H1 (cell line): ENCODE data around the gene TSHZ2.

Experiments used
- ATF3 ChIP-seq: IDR thresholded peaks from 2 replicates; pipeline ENCODE4 v1.6.1; 2011; ENCODE audit warnings: low read depth, mild to moderate bottlenecking, low read length; ENCODE audit not compliant: insufficient read depth
- BACH1 ChIP-seq: IDR thresholded peaks from 2 replicates; pipeline ENCODE4 v1.6.1; 2012; ENCODE audit warnings: low read length, improper control_type of control experiment
- BCL11A ChIP-seq, 2 experiments: IDR thresholded peaks; one replicate each; pipeline ENCODE4 v1.6.1; 2011; ENCODE audit warnings: low read depth in 2 of 2, low read length in 2 of 2, mild to moderate bottlenecking in 2 of 2
- CHD2 ChIP-seq: IDR thresholded peaks from 2 replicates; pipeline ENCODE4 v1.6.1; 2012; ENCODE audit warnings: low read length, improper control_type of control experiment
- CTCF ChIP-seq, 3 experiments: IDR thresholded peaks; 1 replicate in 2 of 3; 2 replicates in 1 of 3; pipeline versions ENCODE4 v1.5.1 to v1.6.1; 2011; ENCODE audit warnings: low read length in 3 of 3, mild to moderate bottlenecking in 3 of 3, inconsistent platforms in 2 of 3, low read depth in 1 of 3, moderate library complexity in 1 of 3; ENCODE audit not compliant: insufficient read depth in 1 of 3; ENCODE audit errors: control extremely low read depth in 1 of 3
- GABPA ChIP-seq: IDR thresholded peaks from 2 replicates; pipeline ENCODE4 v1.6.1; 2011; ENCODE audit warnings: mild to moderate bottlenecking, low read length, moderate library complexity, borderline replicate concordance; ENCODE audit not compliant: insufficient read depth
- JUND ChIP-seq: IDR thresholded peaks from 2 replicates; pipeline ENCODE4 v1.6.1; 2011; ENCODE audit warnings: mild to moderate bottlenecking, improper control_type of control experiment, low read length
- MAFK ChIP-seq: IDR thresholded peaks from 2 replicates; pipeline ENCODE4 v1.6.1; 2012; ENCODE audit warnings: low read depth, mild to moderate bottlenecking, improper control_type of control experiment, low read length
- POU5F1 ChIP-seq: IDR thresholded peaks from 2 replicates; pipeline ENCODE4 v1.6.1; 2011; ENCODE audit warnings: low read depth, mild to moderate bottlenecking, low read length, moderate library complexity
- YY1 ChIP-seq: IDR thresholded peaks from 2 replicates; pipeline ENCODE4 v1.6.1; 2011; ENCODE audit warnings: low read depth, mild to moderate bottlenecking, low read length

GRCh38 chr20:53384392-53384791, 412.2 kb downstream of the TSHZ2 start:
- TF ChIP-seq BCL11A (IDR thresholded peaks at IDR 0.05; ENCODE audit: low read depth in 2 of 2, low read length in 2 of 2) (no peak), CTCF (IDR thresholded peaks at IDR 0.05; ENCODE audit: control extremely low read depth in 1 of 3, insufficient read depth in 1 of 3, low read depth in 1 of 3, low read length in 3 of 3) (no peak), MAFK (no peak), GABPA (no peak), JUND (no peak), ATF3 (no peak), YY1 (no peak), CHD2 (no peak), POU5F1 (no peak), BACH1 (no peak)
